Stomach (tissue), 9 donors: ENCODE data around the gene TPRG1L. TPM values are rescaled to one million over a fixed set of nuclear protein-coding genes. Genes with fewer than 3 reads are reported as not detected.

Source experiments
- DNase-seq, 2 donors: peaks; one replicate each; pipeline versions ENCODE4 v3.0.0 to v3.0.0-alpha.2; 2013 to 2019
- H3K27ac ChIP-seq, 5 donors: fragments of 200-600 bp in 4 of 5; sonication (generic) in 4 of 5; one replicate each; pipeline ENCODE4 v1.5.1; 2013 to 2019; ENCODE audit warnings: mild to moderate bottlenecking in 1 of 5, moderate library complexity in 1 of 5
- H3K27me3 ChIP-seq, 3 donors: fragments of 200-600 bp; sonication (generic); one replicate each; pipeline ENCODE4 v1.5.1; 2017 to 2019; ENCODE audit warnings: mixed run types in 1 of 3
- H3K36me3 ChIP-seq, 4 donors: fragments of 200-600 bp; sonication (generic); 1 replicate in 3 of 4; 2 replicates in 1 of 4; pipeline ENCODE4 v1.5.1; 2016 to 2019
- H3K4me1 ChIP-seq, 4 donors: fragments of 200-600 bp; sonication (generic); one replicate each; pipeline ENCODE4 v1.5.1; 2016 to 2019
- H3K4me3 ChIP-seq, 4 donors: fragments of 200-600 bp; sonication (generic) in 3 of 4; one replicate each; pipeline ENCODE4 v1.5.1; 2016 to 2019; ENCODE audit warnings: mild to moderate bottlenecking in 1 of 4
- H3K9me3 ChIP-seq, 4 donors: fragments of 200-600 bp; sonication (generic); one replicate each; pipeline ENCODE4 v1.5.1; 2016 to 2019
- EP300 ChIP-seq: sonication (generic); formaldehyde crosslinking; IDR thresholded peaks from one replicate; pipeline ENCODE4 v1.6.1; 2017; ENCODE audit warnings: antibody characterized with exemption
- POLR2A ChIP-seq, 4 donors: fragments of 450-650 bp; IDR thresholded peaks; one replicate each; pipeline ENCODE4 v1.6.1; 2016; ENCODE audit warnings: antibody characterized with exemption in 4 of 4, control low read depth in 2 of 4, mild to moderate bottlenecking in 1 of 4, moderate library complexity in 1 of 4
- POLR2AphosphoS5 ChIP-seq, 3 donors: sonication (generic); formaldehyde crosslinking; IDR thresholded peaks; one replicate each; pipeline ENCODE4 v1.6.1; 2016; ENCODE audit warnings: antibody characterized with exemption in 3 of 3
- WGBS, 5 donors: extraction: QIAGEN DNeasy Blood & Tissue Kit in 3 of 5; methylation state at CpG; one replicate each; pipeline versions ENCODE4 v1.1.5 to v1.1.7; 2013 to 2018; 5-methylcytosine and 5-hydroxymethylcytosine counted together
- intact Hi-C: fragments of 100-400 bp; cut with DNase I; formaldehyde crosslinking; loops from one replicate; pipeline ENCODE4 v1.15.1; 2023; ENCODE audit warnings: low total_unique reads
- polyA plus RNA-seq, 3 donors: library from polyadenylated mRNA; stranded (reverse); fragments of 200-250 nt; gene quantifications; one replicate each; pipeline ENCODE4 v1.2.3, GENCODE V29; 2013
- total RNA-seq, 5 donors: library from RNA; depleted of rRNA; stranded (reverse); fragments of >200 nt; gene quantifications; one replicate each; pipeline versions ENCODE4 v1.1.0 to v1.2.3, GENCODE V29; 2014 to 2016
- TF ChIP-seq, protein P1 (sequence below), 7 experiments: fragments of 450-650 bp in 4 of 7; fragments of 200-600 bp in 3 of 7; sonication (generic) in 3 of 7; IDR thresholded peaks; one replicate each; pipeline ENCODE4 v1.5.1; 2016 to 2019; ENCODE audit warnings: antibody characterized with exemption in 7 of 7, control low read depth in 2 of 7, mild to moderate bottlenecking in 1 of 7
- donor health status: healthy with polysubstance abuse.
- donor health status: Bipolar disorder and iron deficiency.
- donor health status: healthy.

TPRG1L gene
- total and polyA plus RNA-seq, 8 donors = 21.6 to 60.0 (median 30.4) TPM

- no peak overlapping the region for H3K4me3 ChIP-seq
- H3K36me3 ChIP-seq = no peaks in the 10 kb centered on the region
- no peaks in the 10 kb centered on the region for H3K9me3 ChIP-seq
- WGBS, 5 donors = 82 to 94% (median 92%) methylated on average over 8 of the region's 8 CpGs
- no peak for DNase-seq
- intact Hi-C loops = no loop called here
- TF ChIP-seq POLR2AphosphoS5 (IDR thresholded peaks at IDR 0.05) (no peak), EP300 (no peak), POLR2A (IDR thresholded peaks at IDR 0.05) (no peak)
- TF ChIP-seq, protein P1, sequence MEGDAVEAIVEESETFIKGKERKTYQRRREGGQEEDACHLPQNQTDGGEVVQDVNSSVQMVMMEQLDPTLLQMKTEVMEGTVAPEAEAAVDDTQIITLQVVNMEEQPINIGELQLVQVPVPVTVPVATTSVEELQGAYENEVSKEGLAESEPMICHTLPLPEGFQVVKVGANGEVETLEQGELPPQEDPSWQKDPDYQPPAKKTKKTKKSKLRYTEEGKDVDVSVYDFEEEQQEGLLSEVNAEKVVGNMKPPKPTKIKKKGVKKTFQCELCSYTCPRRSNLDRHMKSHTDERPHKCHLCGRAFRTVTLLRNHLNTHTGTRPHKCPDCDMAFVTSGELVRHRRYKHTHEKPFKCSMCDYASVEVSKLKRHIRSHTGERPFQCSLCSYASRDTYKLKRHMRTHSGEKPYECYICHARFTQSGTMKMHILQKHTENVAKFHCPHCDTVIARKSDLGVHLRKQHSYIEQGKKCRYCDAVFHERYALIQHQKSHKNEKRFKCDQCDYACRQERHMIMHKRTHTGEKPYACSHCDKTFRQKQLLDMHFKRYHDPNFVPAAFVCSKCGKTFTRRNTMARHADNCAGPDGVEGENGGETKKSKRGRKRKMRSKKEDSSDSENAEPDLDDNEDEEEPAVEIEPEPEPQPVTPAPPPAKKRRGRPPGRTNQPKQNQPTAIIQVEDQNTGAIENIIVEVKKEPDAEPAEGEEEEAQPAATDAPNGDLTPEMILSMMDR (IDR thresholded peaks at IDR 0.05) = no peak
- H3K27me3 ChIP-seq = peaks cover 1 to 50% (median 14%) of the 10 kb centered on the region in 3 donors
- no peaks in the 10 kb centered on the region for H3K4me1 ChIP-seq
- H3K27ac ChIP-seq = no peak overlapping the region
These were observed 20.3 kb upstream of the TPRG1L start for GRCh38 chr1:3604468-3604974.

- DNase-seq = no peak
- WGBS, 5 donors = 79 to 97% (median 90%) methylated on average over 7 of the region's 7 CpGs
- Histone ChIP-seq H3K9me3 (no peaks in the 10 kb centered on the region), H3K4me3 (no peak overlapping the region), H3K36me3 (no peaks in the 10 kb centered on the region), H3K4me1 (peaks cover 0 to 6% (median 5%) of the 10 kb centered on the region in 4 donors), H3K27me3 (peaks cover 3 to 57% (median 21%) of the 10 kb centered on the region in 3 donors), H3K27ac (no peak overlapping the region)
- TF ChIP-seq, protein P1 (IDR thresholded peaks at IDR 0.05) = no peak
- TF ChIP-seq POLR2AphosphoS5 (IDR thresholded peaks at IDR 0.05) (no peak), EP300 (no peak), POLR2A (IDR thresholded peaks at IDR 0.05) (no peak)
- intact Hi-C loops = no loop called here
These were observed 19.6 kb upstream of the TPRG1L start for GRCh38 chr1:3604997-3605823.

- H3K27ac ChIP-seq = no peak overlapping the region
- intact Hi-C loops = no loop called here
- peaks cover 18 to 24% (median 23%) of the 10 kb centered on the region in 4 donors for H3K4me1 ChIP-seq
- DNase-seq = no peak
- no peaks in the 10 kb centered on the region for H3K9me3 ChIP-seq
- no peak for TF ChIP-seq EP300
- TF ChIP-seq, protein P1 (IDR thresholded peaks at IDR 0.05) = no peak
- TF ChIP-seq POLR2A (IDR thresholded peaks at IDR 0.05) = no peak
- TF ChIP-seq POLR2AphosphoS5 (IDR thresholded peaks at IDR 0.05) = no peak
- no peak overlapping the region for H3K4me3 ChIP-seq
- WGBS, 5 donors = 81 to 88% (median 87%) methylated on average over 22 to 23 of the region's 23 CpGs
- peaks cover 3 to 75% (median 39%) of the 10 kb centered on the region in 3 donors for H3K27me3 ChIP-seq
- no peaks in the 10 kb centered on the region for H3K36me3 ChIP-seq
These were observed 17.8 kb upstream of the TPRG1L start for GRCh38 chr1:3606779-3607702.

GRCh38 chr1:3607703-3608065 lies 17.1 kb upstream of the TPRG1L start:
- intact Hi-C loops = no loop called here
- WGBS, 5 donors = 79 to 90% (median 85%) methylated on average over 18 of the region's 18 CpGs
- peaks cover 3 to 82% (median 41%) of the 10 kb centered on the region in 3 donors for H3K27me3 ChIP-seq
- H3K4me1 ChIP-seq = peaks cover 18 to 27% (median 24%) of the 10 kb centered on the region in 4 donors
- TF ChIP-seq, protein P1 (IDR thresholded peaks at IDR 0.05) = no peak
- TF ChIP-seq EP300 = no peak
- no peak for TF ChIP-seq POLR2AphosphoS5 (IDR thresholded peaks at IDR 0.05)
- TF ChIP-seq POLR2A (IDR thresholded peaks at IDR 0.05) = no peak
- no peak overlapping the region for H3K27ac ChIP-seq
- no peaks in the 10 kb centered on the region for H3K9me3 ChIP-seq
- no peaks in the 10 kb centered on the region for H3K36me3 ChIP-seq
- no peak overlapping the region for H3K4me3 ChIP-seq
- DNase-seq = no peak
